ENCODE results near the gene IGF1R. TPM values are rescaled to one million over a fixed set of nuclear protein-coding genes. Genes with fewer than 3 reads are reported as not detected.

The IGF1R gene
- total RNA-seq, 4 donors from 2014 or later, result 51.5 to 146 (median 89.6) TPM

- no peak for TF ChIP-seq POLR2A (IDR thresholded peaks at IDR 0.05)
- TF ChIP-seq CTCF (IDR thresholded peaks at IDR 0.05), result no peak
- no peaks in the 10 kb centered on the region for H3K27me3 ChIP-seq
- peaks cover 0 to 1% of the 10 kb centered on the region in 2 donors for H3K4me1 ChIP-seq
- no peak overlapping the region for H3K4me3 ChIP-seq (replicated peaks in 1 of 3)
- 94 to 98% methylated on average over 4 of the region's 4 CpGs for WGBS, 2 donors
- DNase-seq, result no peak
- no peaks in the 10 kb centered on the region for H3K36me3 ChIP-seq
- H3K9me3 ChIP-seq, result no peaks in the 10 kb centered on the region
- no peak overlapping the region for H3K27ac ChIP-seq
- intact Hi-C loops (cut with DNase I), result no loop called here
These were observed 181.8 kb downstream of the IGF1R start for GRCh38 chr15:98830034-98830634.

- no peak for TF ChIP-seq CTCF (IDR thresholded peaks at IDR 0.05)
- no peak for TF ChIP-seq POLR2A (IDR thresholded peaks at IDR 0.05)
- no peak overlapping the region for H3K4me3 ChIP-seq (replicated peaks in 1 of 3)
- no peak for DNase-seq
- no peaks in the 10 kb centered on the region for H3K36me3 ChIP-seq
- H3K4me1 ChIP-seq, result peaks cover 6 to 8% of the 10 kb centered on the region in 2 donors
- no peak overlapping the region for H3K27ac ChIP-seq
- no peaks in the 10 kb centered on the region for H3K27me3 ChIP-seq
- 66 to 77% methylated on average over 1 of the region's 1 CpG for WGBS, 2 donors
- no peaks in the 10 kb centered on the region for H3K9me3 ChIP-seq
- intact Hi-C loops (cut with DNase I), result loop anchor here (5.0 kb wide), 1 partner anchor 33 kb away; no protein-coding TSS in a partner anchor
These were observed 186.6 kb downstream of the IGF1R start for GRCh38 chr15:98834976-98835375.

- Histone ChIP-seq H3K27ac (no peak overlapping the region), H3K4me3 (replicated peaks in 1 of 3) (no peak overlapping the region), H3K9me3 (no peaks in the 10 kb centered on the region), H3K36me3 (no peaks in the 10 kb centered on the region), H3K4me1 (peaks cover 6 to 8% of the 10 kb centered on the region in 2 donors), H3K27me3 (no peaks in the 10 kb centered on the region)
- no peak for TF ChIP-seq CTCF (IDR thresholded peaks at IDR 0.05)
- TF ChIP-seq POLR2A (IDR thresholded peaks at IDR 0.05), result no peak
- no peak for DNase-seq
- WGBS, 2 donors, result 88 to 93% methylated on average over 4 of the region's 4 CpGs
- intact Hi-C loops (cut with DNase I), result loop anchor here (5.0 kb wide), 1 partner anchor 34 kb away; no protein-coding TSS in a partner anchor
These were observed 187.5 kb downstream of the IGF1R start for GRCh38 chr15:98835876-98836275.

- Histone ChIP-seq H3K27ac (no peak overlapping the region), H3K27me3 (no peaks in the 10 kb centered on the region), H3K4me1 (peaks cover 26 to 33% of the 10 kb centered on the region in 2 donors), H3K4me3 (replicated peaks in 1 of 3) (no peak overlapping the region), H3K9me3 (no peaks in the 10 kb centered on the region), H3K36me3 (no peaks in the 10 kb centered on the region)
- 72 to 88% methylated on average over 5 of the region's 5 CpGs for WGBS, 2 donors
- no peak for DNase-seq
- TF ChIP-seq POLR2A (IDR thresholded peaks at IDR 0.05) (no peak), CTCF (IDR thresholded peaks at IDR 0.05) (no peak)
- intact Hi-C loops (cut with DNase I), result loop anchor here (5.0 kb wide), 1 partner anchor 36 kb away; no protein-coding TSS in a partner anchor
These were observed 190.3 kb downstream of the IGF1R start for GRCh38 chr15:98838387-98839259.

- DNase-seq, result no peak
- H3K27ac ChIP-seq, result no peak overlapping the region
- TF ChIP-seq POLR2A (IDR thresholded peaks at IDR 0.05), result no peak
- TF ChIP-seq CTCF (IDR thresholded peaks at IDR 0.05), result no peak
- H3K4me3 ChIP-seq (replicated peaks in 1 of 3), result no peak overlapping the region
- H3K27me3 ChIP-seq, result no peaks in the 10 kb centered on the region
- H3K9me3 ChIP-seq, result no peaks in the 10 kb centered on the region
- no peaks in the 10 kb centered on the region for H3K36me3 ChIP-seq
- H3K4me1 ChIP-seq, result peaks cover 26 to 36% of the 10 kb centered on the region in 2 donors
- intact Hi-C loops (cut with DNase I), result no loop called here
- WGBS, 2 donors, result 91 to 95% methylated on average over 5 of the region's 5 CpGs
These were observed 191.7 kb downstream of the IGF1R start for GRCh38 chr15:98840053-98840452.
